ENCODE data around the gene M1AP.

GRCh38 chr2:74685408-74685807 is 37.3 kb upstream of the M1AP start:
- TF ChIP-seq CTCF (IDR thresholded peaks at IDR 0.05 in 4 of 5, conservative IDR thresholded peaks at IDR 0.05 in 1 of 5) (no peak), POLR2A (IDR thresholded peaks at IDR 0.05) (no peak)

Measured in gastrocnemius medialis (tissue), 4 donors.